Left ventricle myocardium inferior (tissue), 1 donor: Measurements from ENCODE around the gene NET1. TPM values are rescaled to one million over a fixed set of nuclear protein-coding genes. Genes with fewer than 3 reads are reported as not detected.

Experiments
- DNase-seq: peaks from one replicate; pipeline ENCODE4 v3.0.0-alpha.2; 2020
- H3K27ac ChIP-seq: fragments of 200-600 bp; replicated peaks from 2 replicates; pipeline ENCODE4 v1.8.0; 2021
- H3K27me3 ChIP-seq: fragments of 200-600 bp; 2 replicates; pipeline ENCODE4 v1.8.0; 2021; ENCODE audit warnings: low read depth
- H3K36me3 ChIP-seq: fragments of 200-600 bp; 2 replicates; pipeline ENCODE4 v1.8.0; 2021
- H3K4me1 ChIP-seq: fragments of 200-600 bp; 2 replicates; pipeline ENCODE4 v1.8.0; 2021
- H3K4me3 ChIP-seq: fragments of 200-600 bp; 2 replicates; pipeline ENCODE4 v1.8.0; 2021; ENCODE audit warnings: mild to moderate bottlenecking, moderate library complexity
- H3K9me3 ChIP-seq: fragments of 200-600 bp; replicated peaks from 2 replicates; pipeline ENCODE4 v1.8.0; 2021
- intact Hi-C: fragments of 100-400 bp; cut with micrococcal nuclease; formaldehyde crosslinking; loops from one replicate; pipeline ENCODE4 v1.11.0; 2022
- total RNA-seq: library from RNA; stranded (reverse); fragmentation: NEBNext Ultra II Directional; extraction: Animal tissue kit (Norgen Biotek cat#: 25700); gene quantifications from one replicate; pipeline ENCODE4 v1.2.1, GENCODE V29; 2021
- TF ChIP-seq, protein P1 (sequence below): fragments of 200-600 bp; IDR thresholded peaks from 2 replicates; pipeline ENCODE4 v1.8.0; 2021; ENCODE audit warnings: antibody characterized with exemption, mild to moderate bottlenecking, borderline replicate concordance
- donor health status: DM: no; HTN: yes; CAD: no; lungs with severe emphysema.

Gene NET1
- total RNA-seq, 1 donor from 2014 or later = 11.3 TPM

DNA sequence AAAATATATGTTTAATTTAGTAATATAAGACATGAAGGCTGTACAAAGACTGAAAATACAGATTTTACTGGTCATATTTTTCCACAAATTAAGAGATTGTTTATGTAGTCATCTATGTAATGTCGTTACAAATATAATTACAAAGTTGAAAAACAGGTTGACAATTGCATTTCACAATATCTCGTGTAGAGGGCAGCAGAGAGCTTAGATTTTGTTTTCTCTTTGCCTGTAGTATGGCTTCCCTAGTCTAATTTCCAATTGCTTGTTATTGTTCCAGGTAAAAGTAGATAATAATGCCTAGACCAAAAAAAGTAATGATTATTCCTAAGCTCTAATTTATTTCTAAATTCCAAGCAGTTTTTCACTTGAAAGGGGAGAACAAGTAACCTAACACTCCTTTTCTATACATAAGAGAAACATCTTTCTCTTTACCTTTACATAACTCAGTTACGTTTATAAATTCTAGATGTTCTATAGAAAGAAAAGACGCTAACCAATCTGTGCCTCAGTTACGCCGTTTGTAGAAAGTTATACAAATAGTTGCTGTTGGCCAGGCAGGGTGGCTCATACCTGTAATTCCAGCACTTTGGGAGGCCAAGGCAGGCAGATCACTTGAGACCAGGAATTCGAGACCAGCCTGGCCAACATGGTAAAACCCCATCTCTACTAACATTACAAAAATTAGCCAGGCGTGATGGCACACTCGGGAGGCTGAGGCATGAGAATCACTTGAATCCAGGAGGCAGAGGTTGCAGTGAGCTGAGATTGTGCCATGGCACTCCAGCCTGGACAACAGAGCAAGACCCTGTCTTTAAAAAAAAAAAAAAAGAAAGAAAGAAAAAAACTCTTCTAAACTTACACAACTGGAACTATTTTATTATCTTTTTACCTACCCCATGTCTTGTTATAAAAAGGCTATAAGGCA is 30.0 kb downstream of the NET1 start:
- DNase-seq = no peak
- Histone ChIP-seq H3K9me3 (no peaks in the 10 kb centered on the region), H3K27ac (no peak overlapping the region), H3K36me3 (no peaks in the 10 kb centered on the region), H3K27me3 (no peaks in the 10 kb centered on the region), H3K4me3 (no peak overlapping the region), H3K4me1 (peaks cover 9% of the 10 kb centered on the region)
- intact Hi-C loops = loop anchor here (2.0 kb wide), 1 partner anchor 180 kb away; no protein-coding TSS in a partner anchor
- TF ChIP-seq, protein P1, sequence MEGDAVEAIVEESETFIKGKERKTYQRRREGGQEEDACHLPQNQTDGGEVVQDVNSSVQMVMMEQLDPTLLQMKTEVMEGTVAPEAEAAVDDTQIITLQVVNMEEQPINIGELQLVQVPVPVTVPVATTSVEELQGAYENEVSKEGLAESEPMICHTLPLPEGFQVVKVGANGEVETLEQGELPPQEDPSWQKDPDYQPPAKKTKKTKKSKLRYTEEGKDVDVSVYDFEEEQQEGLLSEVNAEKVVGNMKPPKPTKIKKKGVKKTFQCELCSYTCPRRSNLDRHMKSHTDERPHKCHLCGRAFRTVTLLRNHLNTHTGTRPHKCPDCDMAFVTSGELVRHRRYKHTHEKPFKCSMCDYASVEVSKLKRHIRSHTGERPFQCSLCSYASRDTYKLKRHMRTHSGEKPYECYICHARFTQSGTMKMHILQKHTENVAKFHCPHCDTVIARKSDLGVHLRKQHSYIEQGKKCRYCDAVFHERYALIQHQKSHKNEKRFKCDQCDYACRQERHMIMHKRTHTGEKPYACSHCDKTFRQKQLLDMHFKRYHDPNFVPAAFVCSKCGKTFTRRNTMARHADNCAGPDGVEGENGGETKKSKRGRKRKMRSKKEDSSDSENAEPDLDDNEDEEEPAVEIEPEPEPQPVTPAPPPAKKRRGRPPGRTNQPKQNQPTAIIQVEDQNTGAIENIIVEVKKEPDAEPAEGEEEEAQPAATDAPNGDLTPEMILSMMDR = peak; percentile 84

DNA sequence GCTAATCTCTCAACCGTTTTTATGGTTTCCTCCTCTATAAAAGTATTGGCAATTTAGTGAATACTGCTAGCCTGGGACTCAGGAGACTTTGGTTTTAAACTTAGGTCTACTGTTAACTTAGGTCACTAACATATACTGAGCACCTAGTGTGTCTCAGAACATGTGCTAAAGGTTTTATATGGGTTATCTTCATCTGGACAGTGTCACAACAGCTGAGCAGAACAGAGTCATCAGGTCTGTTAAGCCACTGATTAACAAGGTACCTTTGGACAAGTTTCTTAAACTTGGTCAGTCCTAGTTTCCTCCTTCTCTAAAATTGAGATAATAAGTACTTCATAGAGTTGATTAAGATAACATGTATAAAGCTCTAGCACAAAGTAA is 30.6 kb downstream of the NET1 start:
- Histone ChIP-seq H3K36me3 (no peaks in the 10 kb centered on the region), H3K4me3 (no peak overlapping the region), H3K4me1 (peaks cover 9% of the 10 kb centered on the region), H3K9me3 (no peaks in the 10 kb centered on the region), H3K27ac (no peak overlapping the region), H3K27me3 (no peaks in the 10 kb centered on the region)
- no peak for DNase-seq
- TF ChIP-seq, protein P1 = no peak
- intact Hi-C loops = loop anchor here (2.0 kb wide), 1 partner anchor 180 kb away; no protein-coding TSS in a partner anchor

DNA sequence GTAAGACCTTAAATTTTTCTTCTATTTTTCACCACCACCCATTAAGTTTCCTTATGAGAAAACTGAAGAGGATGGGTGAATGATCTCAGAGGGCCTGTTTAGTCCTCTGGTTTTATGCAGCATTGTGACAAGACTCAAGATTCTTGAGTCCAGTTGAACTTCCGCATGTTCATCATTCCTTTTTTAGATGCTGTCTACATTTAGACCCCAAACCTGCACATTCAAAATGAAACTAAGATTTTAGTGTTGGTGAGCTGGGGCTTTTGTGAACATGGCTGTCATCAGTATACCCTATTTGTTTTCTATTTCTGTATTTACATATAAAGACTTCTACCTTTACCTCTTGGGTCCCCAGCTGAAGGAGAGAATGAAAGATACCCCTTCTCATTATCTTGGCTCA is 31.1 kb downstream of the NET1 start:
- TF ChIP-seq, protein P1 = no peak
- no peak for DNase-seq
- Histone ChIP-seq H3K4me3 (no peak overlapping the region), H3K27ac (no peak overlapping the region), H3K4me1 (peaks cover 9% of the 10 kb centered on the region), H3K27me3 (no peaks in the 10 kb centered on the region), H3K9me3 (no peaks in the 10 kb centered on the region), H3K36me3 (no peaks in the 10 kb centered on the region)
- intact Hi-C loops = loop anchor here (2.0 kb wide), 1 partner anchor 179 kb away; no protein-coding TSS in a partner anchor

DNA sequence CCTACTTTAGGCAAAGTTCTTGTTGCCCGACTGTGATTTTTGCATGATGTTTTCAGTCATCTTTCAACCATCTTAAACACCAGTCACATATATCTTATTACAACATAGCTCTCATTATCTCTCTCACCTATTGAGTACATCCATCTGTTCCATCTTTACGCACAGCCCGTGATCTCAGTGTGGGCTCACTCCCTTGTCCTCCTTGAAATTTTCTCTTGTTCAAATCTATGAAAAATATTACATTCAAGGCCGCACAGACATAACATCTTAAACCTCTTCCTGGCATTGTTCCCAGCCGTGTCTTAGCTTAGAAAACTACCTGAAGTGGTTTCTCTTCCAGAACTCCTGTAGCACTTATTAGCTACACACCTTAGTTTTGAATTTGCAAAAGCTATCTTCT is 32.6 kb downstream of the NET1 start:
- H3K27me3 ChIP-seq = no peaks in the 10 kb centered on the region
- no peaks in the 10 kb centered on the region for H3K36me3 ChIP-seq
- H3K9me3 ChIP-seq = no peaks in the 10 kb centered on the region
- TF ChIP-seq, protein P1 = no peak
- H3K4me3 ChIP-seq = no peak overlapping the region
- intact Hi-C loops = no loop called here
- peaks cover 9% of the 10 kb centered on the region for H3K4me1 ChIP-seq
- no peak for DNase-seq
- H3K27ac ChIP-seq = no peak overlapping the region

DNA sequence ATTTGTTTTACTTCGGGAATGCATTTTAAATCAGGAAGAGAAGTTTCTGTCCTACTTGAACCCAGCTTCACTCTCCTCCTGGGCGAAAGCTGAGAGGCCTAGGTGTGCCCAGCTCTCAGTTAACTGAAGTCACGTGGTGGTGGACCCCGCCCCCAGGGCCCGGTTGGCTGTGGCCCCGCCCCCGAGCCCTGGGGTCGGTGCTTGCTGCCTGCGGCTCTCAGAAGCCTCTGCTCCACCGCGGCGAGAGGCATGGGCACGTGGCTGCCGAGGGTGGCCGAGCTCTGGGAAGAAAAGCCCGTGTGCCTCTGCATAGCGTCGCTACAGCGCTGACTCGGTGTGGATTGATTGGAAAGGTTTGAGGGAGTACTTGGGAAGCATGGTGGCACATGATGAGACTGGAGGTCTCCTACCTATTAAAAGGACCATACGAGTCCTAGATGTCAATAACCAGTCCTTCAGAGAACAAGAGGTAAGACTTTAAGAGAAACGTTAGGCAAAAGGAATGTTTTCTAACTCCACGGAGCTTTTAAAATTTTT is 34.1 kb downstream of the NET1 start:
- intact Hi-C loops = no loop called here

More for the DNA sequence above, 34.1 kb downstream of the NET1 start:
- Histone ChIP-seq H3K4me1 (peaks cover 9% of the 10 kb centered on the region), H3K27ac (peak overlapping the region; percentile 76), H3K27me3 (no peaks in the 10 kb centered on the region), H3K36me3 (no peaks in the 10 kb centered on the region), H3K4me3 (peak overlapping the region; percentile 65), H3K9me3 (no peaks in the 10 kb centered on the region)
- DNase-seq = peak; percentile 92
- TF ChIP-seq, protein P1 = no peak
